H1 (cell line): ENCODE measurements around the gene NINJ2. TPM values are rescaled to one million over a fixed set of nuclear protein-coding genes. Genes with fewer than 3 reads are reported as not detected.

Experiments used
- EGR1 ChIP-seq: IDR thresholded peaks from 2 replicates; pipeline ENCODE4 v1.6.1; 2011; ENCODE audit warnings: low read depth, low read length, borderline replicate concordance
- polyA plus RNA-seq, 7 experiments: library from polyadenylated mRNA; depleted of rRNA in 3 of 7; stranded (reverse) in 5 of 7; unstranded in 2 of 7; fragments of >200 nt in 5 of 7; fragments of 200-250 nt in 2 of 7; gene quantifications; 1 replicate in 5 of 7; 2 replicates in 1 of 7; 4 replicates in 1 of 7; pipeline versions ENCODE4 v1.2.1 to v1.2.3, GENCODE V29; 2011 to 2013; ENCODE audit warnings: missing spikeins in 2 of 7, mixed read lengths in 2 of 7
- total RNA-seq: library from RNA; stranded (reverse); fragmentation: NEBNext Ultra II Directional; extraction: Animal tissue kit (Norgen Biotek cat#: 25700); gene quantifications from 2 replicates; pipeline ENCODE4 v1.2.1, GENCODE V29; 2021

Gene NINJ2
- total and polyA plus RNA-seq, 2 of the 8 experiments (the other 6 are each of a cell fraction or from before 2014, with no cell fraction given): 1.4 TPM; not detected in 1

- TF ChIP-seq EGR1: no peak
- TF ChIP-seq, all 59 proteins: peak for 0
These were observed 132.4 kb downstream of the NINJ2 start (continued) for GRCh38 chr12:530821-531220.
